NCI-H1694 treated with DMSO at 0.1 percent for 48 hours (cell line): Measurements from ENCODE around the gene MTA1.

ENCODE experiments used
- DNase-seq: peaks from one replicate; lab custom pipeline; 2025; lab: John Stamatoyannopoulos, UW

MTA1 gene

DNA sequence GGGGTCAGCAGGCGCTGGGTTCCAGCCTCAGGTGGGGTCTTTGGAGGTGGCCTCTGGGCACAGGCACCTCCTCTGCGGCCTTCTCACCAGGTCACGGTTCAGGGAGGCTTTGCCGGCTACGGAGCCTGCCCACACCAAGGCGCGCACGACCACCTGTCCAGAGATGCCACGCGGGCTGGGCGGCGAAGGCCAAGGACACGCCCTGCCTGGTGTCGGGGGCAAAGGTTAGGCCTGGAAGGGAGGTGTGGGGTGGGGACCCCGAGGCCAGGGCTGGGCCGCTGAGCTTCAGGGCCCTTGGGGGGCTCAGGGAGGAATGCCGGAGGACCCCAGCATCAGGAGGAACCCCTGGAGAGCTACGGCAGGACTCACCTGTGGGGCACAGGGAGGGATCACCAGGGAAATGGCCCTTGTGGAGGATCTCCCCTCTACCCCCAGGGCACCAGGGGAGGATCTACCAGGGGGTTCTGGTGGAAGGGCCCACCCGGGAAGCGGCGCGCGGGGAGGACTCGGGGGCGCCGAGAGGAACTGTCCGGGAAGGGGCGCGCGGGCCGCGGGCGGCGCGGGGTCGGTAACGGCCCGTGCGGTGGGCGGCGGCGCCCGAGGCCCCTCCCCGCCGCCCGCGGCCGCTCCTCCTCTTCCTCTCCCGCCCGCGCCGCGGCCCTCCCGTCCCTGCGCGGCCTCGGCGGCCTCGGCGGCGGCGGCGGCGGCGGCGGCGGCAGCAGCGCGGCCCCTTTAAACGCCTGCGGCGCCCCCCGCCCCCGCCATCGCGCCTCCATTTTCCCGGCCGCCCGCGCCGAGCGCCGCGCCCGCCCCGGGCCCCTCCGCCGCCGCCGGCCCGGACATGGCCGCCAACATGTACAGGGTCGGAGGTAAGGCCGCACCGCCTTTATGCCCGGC lies at the start of gene MTA1:
MTA1 (plus strand) TSS at position 633 of the 897 bp plus-strand sequence; CDS start at position 842, 209 bp downstream.
- no peak for DNase-seq

DNA sequence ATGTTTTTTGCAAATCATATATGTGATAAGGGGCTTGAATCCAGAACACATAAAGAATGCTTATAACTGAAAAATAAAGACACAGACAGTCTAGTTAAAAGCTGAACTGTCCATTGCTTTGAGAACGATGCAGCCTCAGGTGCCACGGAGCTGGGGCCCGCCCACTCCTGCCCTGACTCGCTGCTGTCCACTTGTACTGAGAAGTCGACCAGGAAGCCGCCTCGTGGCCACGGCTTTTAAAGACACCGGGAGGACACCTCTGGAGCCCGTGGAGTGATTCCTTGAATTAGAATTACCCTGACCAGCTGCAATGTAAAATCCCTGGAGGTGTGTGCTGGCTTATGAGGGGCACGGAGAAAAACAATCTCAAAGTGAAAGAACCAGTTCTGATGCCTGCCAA lies 45.2 kb upstream of the MTA1 start:
- no peak for DNase-seq

- no peak for DNase-seq
Measured at GRCh38 chr14:105375635-105376057, 44.0 kb upstream of the MTA1 start.

DNA sequence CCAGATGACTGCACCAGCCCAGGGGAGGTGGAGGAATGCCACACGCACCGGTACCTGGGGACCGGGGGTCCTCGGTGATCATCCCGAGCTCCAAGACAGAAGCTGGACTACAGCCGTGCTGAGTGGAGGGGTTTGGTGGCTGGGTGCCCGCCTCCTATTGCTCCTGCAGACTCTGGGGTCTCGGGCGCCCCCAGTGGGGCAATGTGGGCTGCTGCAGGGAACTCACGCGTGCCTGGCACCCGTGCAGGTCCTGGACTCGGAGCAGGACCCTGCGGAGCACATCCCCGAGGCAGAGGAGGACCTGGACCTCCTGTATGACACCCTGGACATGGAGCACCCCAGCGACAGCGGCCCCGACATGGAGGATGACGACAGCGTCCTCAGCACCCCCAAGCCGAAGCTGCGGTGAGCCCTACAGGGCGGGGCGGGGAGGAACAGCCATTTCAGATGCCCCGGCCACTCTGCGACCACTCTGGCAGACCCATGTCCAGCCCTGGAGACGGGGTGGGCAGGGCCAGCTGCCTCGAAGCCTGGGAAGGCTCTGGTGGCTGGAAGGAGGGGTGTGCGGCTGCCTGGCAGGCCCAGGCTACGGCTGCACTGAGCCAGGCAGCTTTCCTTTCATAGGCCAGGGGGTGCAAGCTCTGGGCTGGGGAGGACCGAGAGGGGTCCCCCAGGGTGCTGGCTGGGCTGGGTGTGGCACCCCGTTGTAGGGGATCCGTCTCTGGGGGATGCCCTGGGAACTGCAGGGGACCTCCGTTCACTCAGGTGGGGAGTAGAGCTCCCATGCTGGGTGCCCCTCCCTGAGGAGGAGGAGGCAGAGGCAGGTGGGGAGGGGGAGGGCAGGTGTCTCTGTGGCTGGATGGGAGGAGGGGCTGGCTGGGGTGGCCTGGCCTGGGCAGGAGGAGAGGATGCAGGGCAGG lies 42.8 kb upstream of the MTA1 start:
- peak; percentile 16 for DNase-seq

GRCh38 chr14:105377555-105378182 lies 42.0 kb upstream of the MTA1 start:
- no peak for DNase-seq

DNA sequence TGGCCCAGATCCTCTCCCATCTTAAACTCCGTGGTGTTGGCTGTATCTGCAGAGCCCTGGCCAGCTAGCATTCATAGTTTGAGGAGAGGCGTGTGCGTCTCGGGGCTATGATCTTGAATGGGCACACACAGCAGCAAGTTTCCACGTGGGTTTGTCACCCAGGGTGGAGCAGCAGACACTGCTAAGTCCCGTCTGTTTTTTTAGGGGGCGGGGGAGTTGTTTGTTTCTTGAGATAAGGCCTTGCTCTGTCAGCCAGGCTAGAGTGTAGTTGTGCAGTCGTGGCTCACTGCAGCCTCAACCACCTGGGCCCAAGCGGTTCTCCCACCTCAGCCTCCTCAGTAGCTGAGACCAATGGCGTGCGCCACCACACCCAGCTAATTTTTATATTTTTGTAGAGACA lies 41.4 kb upstream of the MTA1 start:
- no peak for DNase-seq

GRCh38 chr14:105378873-105379685 lies 40.5 kb upstream of the MTA1 start:
- DNase-seq = no peak

DNA sequence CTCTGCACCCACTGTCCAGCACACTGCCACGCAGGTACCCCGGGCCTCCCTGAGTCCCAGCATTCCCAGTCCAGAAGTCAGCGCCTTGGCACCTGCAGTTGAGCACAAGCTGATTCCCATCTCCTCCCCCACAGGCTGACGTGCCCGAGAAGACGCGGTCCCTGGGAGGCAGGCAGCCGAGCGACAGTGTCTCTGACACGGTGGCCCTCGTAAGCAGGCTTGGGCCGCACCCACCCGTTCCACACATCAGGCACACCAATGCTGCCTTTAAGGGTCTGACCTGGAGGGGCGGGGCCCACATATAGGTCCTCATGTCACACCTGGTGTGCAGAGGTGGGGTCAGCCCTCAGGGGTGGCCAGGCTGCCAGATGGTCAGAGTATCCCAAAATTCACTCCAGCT lies 39.7 kb upstream of the MTA1 start:
- DNase-seq = no peak

DNA sequence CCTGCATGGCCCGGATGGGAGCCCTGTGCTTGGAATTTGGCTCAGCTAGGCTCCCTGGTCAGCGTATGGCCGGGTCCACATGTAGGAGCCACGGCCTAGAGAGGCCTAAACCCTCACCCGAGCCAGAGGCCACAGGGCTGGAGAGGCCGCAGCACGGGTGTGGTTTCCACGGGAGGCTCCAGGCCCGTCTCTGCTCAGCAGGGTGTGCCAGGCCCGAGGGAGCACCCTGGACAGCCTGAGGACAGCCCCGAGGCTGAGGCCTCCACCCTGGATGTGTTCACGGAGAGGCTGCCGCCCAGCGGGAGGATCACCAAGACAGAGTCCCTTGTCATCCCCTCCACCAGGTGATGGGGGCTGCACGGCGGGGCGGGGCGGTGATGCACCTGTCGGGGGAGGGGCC lies 38.9 kb upstream of the MTA1 start:
- DNase-seq = no peak

GRCh38 chr14:105381446-105382342 lies 37.9 kb upstream of the MTA1 start:
- DNase-seq = no peak

DNA sequence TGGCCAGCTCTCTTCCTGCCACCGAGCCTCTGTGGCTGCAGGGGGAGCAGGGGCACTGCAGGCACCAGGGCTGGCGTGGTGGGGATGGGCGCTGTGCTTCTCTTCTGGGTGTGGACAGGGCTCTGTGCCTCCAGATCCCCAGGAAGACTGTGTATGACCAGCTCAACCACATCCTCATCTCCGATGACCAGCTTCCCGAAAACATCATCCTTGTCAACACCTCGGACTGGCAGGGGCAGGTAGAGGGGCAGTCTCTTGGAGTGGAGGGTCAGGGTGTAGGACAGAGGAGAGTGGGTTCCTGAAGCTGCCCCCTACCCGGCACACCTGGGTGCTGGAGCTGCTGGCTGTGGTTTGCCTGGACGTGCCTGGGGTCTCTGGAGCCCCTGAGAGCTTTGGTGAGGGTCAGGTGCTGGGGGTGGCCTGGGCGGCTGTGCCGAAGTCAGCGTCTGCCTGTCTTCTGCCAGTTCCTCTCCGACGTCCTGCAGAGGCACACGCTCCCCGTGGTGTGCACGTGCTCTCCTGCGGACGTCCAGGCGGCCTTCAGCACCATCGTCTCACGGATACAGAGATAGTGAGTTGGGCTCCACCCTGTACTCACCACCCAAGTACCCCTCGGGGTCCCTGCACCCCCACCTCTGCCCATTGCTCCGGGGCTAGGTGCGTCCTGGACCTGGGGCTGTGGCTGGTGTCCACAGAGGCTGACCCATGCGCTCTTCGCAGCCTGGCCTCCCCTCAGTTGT lies 37.1 kb upstream of the MTA1 start:
- no peak for DNase-seq

DNA sequence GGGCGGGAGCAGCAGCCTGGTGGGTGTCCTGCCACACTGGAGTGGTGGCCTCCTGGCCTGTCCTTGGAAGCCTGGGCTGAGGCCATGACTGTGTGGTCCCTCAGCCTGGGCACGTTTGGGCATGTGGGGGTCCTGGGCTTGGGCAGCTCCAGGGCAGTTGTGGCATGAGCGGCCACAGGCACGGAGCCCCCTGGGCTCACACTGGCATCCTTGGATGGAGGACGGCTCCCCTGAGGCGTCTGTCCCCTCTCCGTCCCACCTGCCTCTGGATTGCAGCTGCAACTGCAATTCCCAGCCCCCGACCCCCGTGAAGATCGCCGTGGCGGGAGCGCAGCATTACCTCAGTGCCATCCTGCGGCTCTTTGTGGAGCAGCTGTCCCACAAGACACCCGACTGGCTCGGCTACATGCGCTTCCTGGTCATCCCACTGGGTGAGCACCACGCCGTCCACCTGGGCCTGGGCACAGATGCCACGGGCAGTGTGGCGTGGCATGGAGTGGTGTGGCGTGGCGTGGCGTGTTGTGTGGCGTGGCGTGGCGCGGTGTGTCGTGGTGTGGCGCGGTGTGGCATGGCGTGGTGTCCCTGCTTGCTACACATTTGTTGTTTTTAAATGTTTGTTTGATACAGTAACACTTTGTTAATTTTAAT lies 36.4 kb upstream of the MTA1 start:
- no peak for DNase-seq

DNA sequence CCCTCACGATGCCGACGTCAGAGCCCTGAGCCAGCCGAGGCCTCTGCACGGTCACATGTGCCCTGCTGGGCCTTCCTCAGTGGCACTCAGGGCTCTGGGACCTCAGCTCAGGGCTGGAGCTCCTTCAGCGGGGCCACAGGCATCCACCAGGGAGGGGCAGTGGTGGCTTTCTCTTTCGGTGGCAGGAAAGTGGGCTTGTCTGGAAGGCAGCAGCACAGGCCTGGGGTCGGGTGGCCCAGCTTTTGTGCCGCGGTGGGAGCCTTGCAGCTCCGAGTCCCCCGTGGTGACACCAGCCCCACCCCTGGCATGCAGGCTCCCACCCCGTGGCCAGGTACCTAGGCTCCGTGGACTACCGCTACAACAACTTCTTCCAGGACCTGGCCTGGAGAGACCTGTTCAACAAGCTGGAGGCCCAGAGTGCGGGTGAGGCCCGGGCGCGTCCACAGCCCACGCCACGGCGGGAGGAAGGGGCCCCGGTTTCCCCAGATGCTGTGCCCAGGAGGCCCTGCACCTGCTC lies 35.5 kb upstream of the MTA1 start:
- no peak for DNase-seq

DNA sequence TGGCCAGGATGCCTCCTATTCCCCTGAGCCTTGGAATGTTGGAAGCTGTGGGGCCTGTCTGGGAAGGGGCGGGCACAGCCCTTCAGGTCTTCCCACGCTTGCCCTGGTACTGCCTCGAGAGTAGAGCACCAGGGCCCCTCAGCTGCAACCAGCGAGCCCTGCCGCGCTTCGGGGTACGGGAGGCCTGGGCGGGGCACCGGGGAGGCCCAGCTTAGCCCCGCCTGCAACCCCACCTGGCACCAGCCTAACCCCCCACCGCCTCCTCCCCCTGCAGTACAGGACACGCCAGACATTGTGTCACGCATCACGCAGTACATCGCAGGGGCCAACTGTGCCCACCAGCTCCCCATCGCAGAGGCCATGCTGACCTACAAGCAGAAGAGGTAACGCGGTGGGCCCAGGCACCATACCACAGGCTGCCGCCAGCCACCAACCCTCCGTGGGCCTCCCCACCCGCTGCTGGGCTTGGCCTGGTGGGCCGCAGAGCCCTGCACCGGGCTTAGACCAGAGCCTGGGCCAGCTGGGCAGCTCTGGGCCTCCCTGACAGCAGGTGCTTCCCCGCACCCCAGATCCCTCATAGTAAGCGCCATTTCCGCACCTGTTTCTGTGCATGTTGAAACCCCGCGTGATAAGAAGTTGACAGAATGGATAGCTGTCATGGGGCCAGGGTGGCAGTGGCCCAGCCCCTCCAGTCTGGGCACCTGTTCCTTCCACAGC lies 34.9 kb upstream of the MTA1 start:
- no peak for DNase-seq

- no peak for DNase-seq
Measured at GRCh38 chr14:105385322-105385637, 34.3 kb upstream of the MTA1 start.

GRCh38 chr14:105385698-105386365 lies 33.8 kb upstream of the MTA1 start:
- DNase-seq = no peak

DNA sequence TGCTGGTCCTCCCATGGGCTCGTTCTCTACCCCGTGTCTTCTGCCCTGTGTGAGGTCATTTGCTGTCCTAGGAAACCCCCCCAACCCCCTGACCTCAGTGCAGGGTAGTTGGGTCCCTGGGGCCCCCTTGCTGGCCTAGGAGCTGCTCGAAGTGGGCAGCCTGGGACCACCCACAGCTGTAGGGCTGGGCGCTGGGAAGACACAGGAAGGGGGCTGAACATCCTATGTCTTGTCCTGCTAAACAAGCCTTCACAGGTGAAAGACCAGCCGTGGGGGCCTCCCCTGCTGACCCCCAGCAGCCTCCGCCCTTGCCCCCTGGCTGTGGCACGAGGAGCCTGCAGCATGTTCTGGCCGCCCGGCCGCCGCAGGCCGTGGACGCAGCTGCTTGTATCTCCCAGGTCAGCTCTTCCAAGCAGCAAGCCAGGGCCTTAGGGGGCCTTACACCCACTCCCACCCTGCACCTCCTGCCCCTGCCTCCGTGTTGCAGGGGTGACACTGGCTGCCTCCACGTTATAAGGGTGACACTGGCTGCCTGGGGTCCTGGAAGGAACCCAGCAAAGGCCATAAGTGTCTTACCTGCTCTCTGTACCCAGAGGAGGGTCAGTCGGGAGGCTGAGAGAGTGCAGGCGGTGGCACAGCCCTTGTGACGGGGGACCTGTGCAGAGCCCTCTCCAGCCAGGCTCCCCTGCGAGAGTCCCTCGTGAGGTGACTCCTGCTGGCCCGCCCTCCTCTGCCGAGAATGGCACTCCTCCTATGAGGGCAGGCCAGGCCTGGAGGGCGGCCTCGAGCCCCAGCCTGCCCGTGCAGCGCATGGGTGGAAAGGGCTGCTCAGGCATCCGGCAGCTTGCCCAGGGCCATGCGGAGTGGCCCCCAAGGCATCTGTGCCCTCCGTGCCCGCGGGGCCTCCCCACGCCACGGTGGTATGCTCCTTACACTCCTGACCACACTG lies 32.8 kb upstream of the MTA1 start:
- DNase-seq = no peak
